ENCODE data around the gene PRMT1. TPM values are rescaled to one million over a fixed set of nuclear protein-coding genes. Genes with fewer than 3 reads are reported as not detected.
A peak's percentile ranks its signal among the peaks of the same experiment; 100 is the strongest.

Gene PRMT1
- total and polyA plus RNA-seq, 9 of the 15 experiments (the other 6 are each of a cell fraction or from before 2014, with no cell fraction given), result 13.3 to 464 (median 326) TPM

DNA sequence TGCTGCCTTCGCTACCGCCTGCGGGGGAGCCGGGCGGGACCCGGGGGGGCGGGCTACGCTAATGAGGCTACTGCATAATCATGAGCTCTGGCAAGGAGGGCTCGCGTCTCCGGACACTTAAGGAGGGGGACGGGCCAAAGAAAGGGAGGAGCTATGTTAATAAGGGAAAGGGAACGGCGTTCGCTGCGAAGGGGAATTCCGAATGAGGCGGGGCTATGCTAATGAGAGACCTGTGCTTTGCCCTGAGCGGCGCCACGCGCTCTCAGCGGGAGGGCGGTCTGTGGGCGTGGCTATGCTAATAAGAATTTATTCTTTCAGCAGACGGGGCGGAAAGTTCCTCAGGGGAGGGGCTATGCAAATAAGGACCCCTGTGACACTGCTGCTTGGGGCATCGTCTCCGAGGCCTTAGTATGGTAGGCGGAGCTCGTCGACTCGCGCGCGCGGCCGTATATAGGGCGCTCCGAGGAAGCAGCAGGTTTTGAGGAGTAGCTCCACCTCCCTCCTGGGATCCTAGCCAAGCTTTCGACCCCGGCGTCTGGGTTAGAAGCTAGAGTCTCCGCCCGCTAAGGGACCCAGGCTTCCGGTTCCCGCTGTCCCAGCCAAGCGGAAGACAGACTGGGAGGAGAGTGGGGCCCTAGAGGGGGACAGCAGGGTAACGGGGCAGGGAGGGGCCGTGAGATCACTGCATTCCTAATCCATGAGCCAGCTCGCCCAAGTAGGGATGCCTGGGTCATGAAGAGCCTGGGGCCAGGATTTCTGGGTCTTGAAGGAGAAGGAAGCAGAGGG is 36.8 kb upstream of the PRMT1 start, which contains the start of gene RRAS:
Gene RRAS (minus strand): TSS at position 31 of the 786 bp plus-strand sequence. CDS start 45 bp downstream, outside the sequence.
- ChIA-PET POLR2A (interaction anchor here (0.6 to 2.3 kb wide), 22 partner anchors 8 to 339 kb away, joined by 3 to 13 read pairs (median 4); partner anchors contain the start of genes BCL2L12, IRF3, NOSIP and PRMT1), CTCF (ENCODE audit: low intra/inter-chr PET ratio) (no interaction called here)
- under 1% methylated on average over 38 of the region's 51 CpGs for WGBS (ENCODE audit: insufficient coverage, low coverage, missing lambda C conversion rate)
- H3K9me1 ChIP-seq (ENCODE audit: control insufficient read depth, insufficient read depth, low read length), result no peaks in the 10 kb centered on the region
- in situ Hi-C loops (cut with MboI) (no loop called here), intact Hi-C loops (cut with micrococcal nuclease) (loop anchor here (2.0 kb wide), 1 partner anchor 50 kb away; the partner anchor contains the start of gene PRR12)
- FAIRE-seq (peak; percentile 100), ATAC-seq (peak; percentile 83), DNase-seq (ENCODE audit: extremely low read depth in 1 of 4, low spot score in 3 of 4) (peak; percentile 95 to 100 (median 96))
- no peaks in the 10 kb centered on the region for H3K27me3 ChIP-seq (ENCODE audit: control insufficient read depth in 2 of 2, insufficient read depth in 2 of 2, low read length in 2 of 2)
- H3K9me3 ChIP-seq (replicated peaks; ENCODE audit: control insufficient read depth, insufficient read depth, low read depth, low read length), result no peaks in the 10 kb centered on the region
- peaks cover 20% of the 10 kb centered on the region; the same call in 2 of the 3 replicates for H3K36me3 ChIP-seq (ENCODE audit: control insufficient read depth, insufficient read depth, low read length)
- peak within 1 kb of the TSS; percentile 2; the same call in 1 of the 2 replicates for H2AFZ ChIP-seq (ENCODE audit: low read depth, low read length)
- peaks cover 27 to 58% of the 10 kb centered on the region in 2 experiments for H3K4me1 ChIP-seq (replicated peaks in 1 of 2; ENCODE audit: control insufficient read depth in 2 of 2, insufficient read depth in 2 of 2, low read length in 2 of 2)
- H3K27ac ChIP-seq (ENCODE audit: extremely low read depth, low read depth, low read length), result peak within 1 kb of the TSS; percentile 97
- no TSS peak for BruUV-seq (replicated peaks)
- H3K4me3 ChIP-seq, result peak within 1 kb of the TSS; percentile 97
- peaks cover 42% of the 10 kb centered on the region for H3K79me2 ChIP-seq (ENCODE audit: control insufficient read depth, insufficient read depth, low read length)
- H3K9ac ChIP-seq (ENCODE audit: insufficient read depth in 1 of 2, low read depth in 2 of 2, low read length in 2 of 2), result peak within 1 kb of the TSS; percentile 95 to 98
- H4K20me1 ChIP-seq (replicated peaks; ENCODE audit: control insufficient read depth, insufficient read depth, low read length), result no peaks in the 10 kb centered on the region
- peak within 1 kb of the TSS; percentile 82 for H3K4me2 ChIP-seq (ENCODE audit: insufficient read depth, low read length)
- TF ChIP-seq POLR2B (IDR thresholded peaks at IDR 0.05; ENCODE audit: low read depth, partially characterized antibody), result peak; percentile 86
- TF ChIP-seq SMC3 (conservative IDR thresholded peaks at IDR 0.05; ENCODE audit: insufficient read depth, low read depth, low read length), result no peak
- TF ChIP-seq NFATC3 (IDR thresholded peaks at IDR 0.05), result no peak
- TF ChIP-seq TAL1 (IDR thresholded peaks at IDR 0.05), result no peak
- TF ChIP-seq MEF2A (IDR thresholded peaks at IDR 0.05; ENCODE audit: control insufficient read depth, low read depth, low read length), result peak; percentile 75; the same call in 1 of the 2 replicates
- no peak for TF ChIP-seq NFIX (CRISPR knock-in tag; IDR thresholded peaks at IDR 0.05; ENCODE audit: low read depth)
- 0 out of 2 replicates have a peak, but pooled peaks have one; percentile 19 for TF ChIP-seq ZNF175 (CRISPR knock-in tag; IDR thresholded peaks at IDR 0.05; ENCODE audit: low read depth)
- TF ChIP-seq ZNF592 (IDR thresholded peaks at IDR 0.05), result no peak
